ENCODE measurements around the gene LRBA.
A peak's percentile ranks its signal among the peaks of the same experiment; 100 is the strongest.

LRBA gene

GRCh38 chr4:150773032-150773431 lies 242.1 kb downstream of the LRBA start:
- no peak overlapping the region for H3K4me3 ChIP-seq (ENCODE audit: low read length)
- no peak for TF ChIP-seq CTCF (conservative IDR thresholded peaks at IDR 0.05; ENCODE audit: low read length)
- DNase-seq (ENCODE audit: low read depth), result no peak

- H3K4me3 ChIP-seq (ENCODE audit: low read length), result no peak overlapping the region
- no peak for DNase-seq (ENCODE audit: low read depth)
- TF ChIP-seq CTCF (conservative IDR thresholded peaks at IDR 0.05; ENCODE audit: low read length), result no peak
Observed at GRCh38 chr4:150771382-150771781, 243.7 kb downstream of the LRBA start.

GRCh38 chr4:150769845-150770244 lies 245.2 kb downstream of the LRBA start:
- no peak for TF ChIP-seq CTCF (conservative IDR thresholded peaks at IDR 0.05; ENCODE audit: low read length)
- no peak for DNase-seq (ENCODE audit: low read depth)
- H3K4me3 ChIP-seq (ENCODE audit: low read length), result no peak overlapping the region

GRCh38 chr4:150769248-150769647 lies 245.8 kb downstream of the LRBA start:
- TF ChIP-seq CTCF (conservative IDR thresholded peaks at IDR 0.05; ENCODE audit: low read length), result no peak
- peak; percentile 77 for DNase-seq (ENCODE audit: low read depth)
- H3K4me3 ChIP-seq (ENCODE audit: low read length), result no peak overlapping the region

GRCh38 chr4:150768497-150768896 lies 246.6 kb downstream of the LRBA start:
- no peak for DNase-seq (ENCODE audit: low read depth)
- TF ChIP-seq CTCF (conservative IDR thresholded peaks at IDR 0.05; ENCODE audit: low read length), result no peak

GRCh38 chr4:150765216-150765615 lies 249.9 kb downstream of the LRBA start:
- TF ChIP-seq CTCF (conservative IDR thresholded peaks at IDR 0.05; ENCODE audit: low read length), result no peak
- DNase-seq (ENCODE audit: low read depth), result no peak

More at GRCh38 chr4:150768497-150768896, 246.6 kb downstream of the LRBA start:
- H3K4me3 ChIP-seq (ENCODE audit: low read length), result no peak overlapping the region

GRCh38 chr4:150751648-150752047 lies 263.4 kb downstream of the LRBA start:
- no peak for TF ChIP-seq CTCF (conservative IDR thresholded peaks at IDR 0.05; ENCODE audit: low read length)
- no peak for DNase-seq (ENCODE audit: low read depth)
- no peak overlapping the region for H3K4me3 ChIP-seq (ENCODE audit: low read length)

More at GRCh38 chr4:150765216-150765615, 249.9 kb downstream of the LRBA start:
- H3K4me3 ChIP-seq (ENCODE audit: low read length), result no peak overlapping the region
